GM21367 (cell line): ENCODE results near the gene PRR5L.
A peak's percentile ranks its signal among the peaks of the same experiment; 100 is the strongest.

Experiments
- ATAC-seq: cut with Tn5 transposase; IDR thresholded peaks from one replicate; pipeline ENCODE4 v1.9.1; 2021; ENCODE audit not compliant: unreplicated experiment

The PRR5L gene

GRCh38 chr11:36427079-36427478 lies 131.0 kb downstream of the PRR5L start:
- no peak for ATAC-seq

DNA sequence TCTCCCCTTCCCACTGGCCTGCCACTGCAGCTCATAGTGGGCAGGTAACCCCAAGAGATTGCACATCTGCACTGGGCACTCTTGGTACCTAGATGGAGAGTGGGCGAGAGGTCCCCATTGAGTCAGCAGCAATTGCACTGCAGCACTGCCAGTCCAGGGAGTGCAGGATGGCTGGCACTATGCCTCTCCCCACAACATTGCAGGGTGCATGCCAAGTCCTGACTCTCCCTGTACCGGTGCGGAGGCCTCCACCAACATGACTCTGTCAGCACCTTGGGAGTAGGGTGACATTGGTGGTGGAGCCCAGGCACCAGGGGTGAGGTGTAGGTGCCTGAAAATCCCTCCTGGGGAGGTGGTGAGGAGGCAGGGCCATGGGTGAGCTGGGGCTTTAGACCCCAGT lies 131.8 kb downstream of the PRR5L start:
- no peak for ATAC-seq

- no peak for ATAC-seq
These were observed 135.5 kb downstream of the PRR5L start for GRCh38 chr11:36431429-36432092.

GRCh38 chr11:36432093-36432469 lies 136.0 kb downstream of the PRR5L start:
- ATAC-seq: no peak

- ATAC-seq: no peak
These were observed 136.7 kb downstream of the PRR5L start for GRCh38 chr11:36432738-36433137.

GRCh38 chr11:36436064-36436463 lies 140.0 kb downstream of the PRR5L start:
- ATAC-seq: no peak

GRCh38 chr11:36436589-36436988 lies 140.5 kb downstream of the PRR5L start:
- no peak for ATAC-seq

- ATAC-seq: no peak
These were observed 141.3 kb downstream of the PRR5L start for GRCh38 chr11:36437413-36437812.

DNA sequence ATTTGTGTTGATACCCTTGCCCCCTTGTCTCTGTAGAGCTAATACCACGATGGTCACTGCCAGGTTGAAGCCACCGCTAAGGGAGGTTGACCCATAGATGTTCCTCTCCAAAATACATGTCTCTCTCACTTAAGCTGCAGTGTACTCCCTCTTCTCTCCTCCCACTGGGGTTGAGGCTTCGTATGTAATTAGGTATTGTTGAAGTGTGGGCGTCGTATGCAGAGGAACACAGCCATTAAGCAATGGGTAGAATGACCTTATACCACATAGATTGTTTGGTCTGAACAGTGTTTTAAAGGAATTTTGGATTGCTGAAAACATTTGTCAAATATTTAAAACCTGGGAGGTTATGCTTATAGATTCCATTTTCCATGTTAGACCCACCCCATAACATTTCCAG lies 142.0 kb downstream of the PRR5L start:
- ATAC-seq: no peak

GRCh38 chr11:36441610-36442208 lies 145.6 kb downstream of the PRR5L start:
- ATAC-seq: peak; percentile 94

DNA sequence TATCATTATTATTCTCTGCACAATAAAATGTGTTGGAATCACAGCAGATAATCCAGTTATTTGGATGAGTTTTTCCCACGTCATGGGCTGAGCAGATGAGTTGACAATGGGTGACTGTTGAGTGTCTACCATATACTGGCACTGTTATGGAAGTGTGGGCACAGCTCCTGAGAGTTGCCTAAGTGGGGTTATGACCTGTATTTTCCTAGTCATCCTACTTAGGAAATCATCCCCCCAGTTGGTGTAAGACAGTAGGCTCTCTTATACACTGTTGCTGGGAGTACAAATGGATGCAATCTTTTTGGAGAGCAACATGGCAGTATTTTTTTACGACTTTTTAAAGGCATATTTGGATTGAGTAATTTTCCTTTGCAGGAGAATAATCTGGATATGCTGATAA lies 147.6 kb downstream of the PRR5L start:
- no peak for ATAC-seq

- ATAC-seq: no peak
These were observed 150.0 kb downstream of the PRR5L start for GRCh38 chr11:36446135-36446534.

DNA sequence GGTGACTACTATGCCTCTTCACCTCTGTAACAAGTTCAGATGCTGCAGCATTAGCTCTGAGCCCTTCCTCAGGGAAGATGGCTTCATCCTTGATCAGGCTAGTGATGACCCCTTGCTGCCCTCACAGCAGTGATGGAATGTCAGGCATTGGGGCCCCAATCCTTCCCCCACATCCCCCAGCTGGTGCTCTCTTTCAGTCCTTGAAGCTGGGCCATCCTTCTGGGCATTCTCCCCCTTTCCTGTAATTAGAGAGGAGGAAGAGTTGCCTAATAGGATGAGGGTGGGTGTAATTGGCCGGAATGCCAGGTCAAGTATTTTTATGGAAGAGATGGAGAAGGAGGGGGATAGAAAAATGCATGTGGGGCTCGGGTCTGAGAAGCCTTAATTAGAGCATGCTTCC lies 151.4 kb downstream of the PRR5L start:
- no peak for ATAC-seq

GRCh38 chr11:36447947-36448346 lies 151.9 kb downstream of the PRR5L start:
- ATAC-seq: no peak

- ATAC-seq: no peak
These were observed 153.5 kb downstream of the PRR5L start for GRCh38 chr11:36449561-36450096.

DNA sequence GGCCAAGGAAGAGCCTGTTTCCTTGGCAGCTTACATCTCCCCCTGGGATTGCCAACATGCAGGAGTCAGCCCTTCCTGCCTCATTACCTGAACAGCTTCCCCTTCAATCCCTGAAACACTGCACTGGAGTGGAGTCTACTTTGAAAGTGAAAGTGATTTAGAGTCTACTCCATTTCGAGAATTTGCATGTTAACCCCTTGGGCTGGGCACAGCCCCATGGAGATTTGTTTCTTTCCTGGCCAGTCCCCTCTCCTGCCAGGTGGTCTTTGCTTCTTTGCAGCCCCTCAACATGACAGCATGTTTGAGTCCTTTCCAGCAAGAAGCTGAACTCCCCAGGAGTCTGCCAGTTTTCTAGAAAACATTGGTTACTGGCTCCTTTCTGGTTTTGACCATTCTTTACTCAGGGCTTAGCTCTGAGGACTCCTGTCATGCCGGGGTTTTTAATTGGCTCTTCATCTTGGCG lies 154.1 kb downstream of the PRR5L start:
- ATAC-seq: peak; percentile 86

GRCh38 chr11:36451045-36451444 lies 155.0 kb downstream of the PRR5L start:
- ATAC-seq: no peak

DNA sequence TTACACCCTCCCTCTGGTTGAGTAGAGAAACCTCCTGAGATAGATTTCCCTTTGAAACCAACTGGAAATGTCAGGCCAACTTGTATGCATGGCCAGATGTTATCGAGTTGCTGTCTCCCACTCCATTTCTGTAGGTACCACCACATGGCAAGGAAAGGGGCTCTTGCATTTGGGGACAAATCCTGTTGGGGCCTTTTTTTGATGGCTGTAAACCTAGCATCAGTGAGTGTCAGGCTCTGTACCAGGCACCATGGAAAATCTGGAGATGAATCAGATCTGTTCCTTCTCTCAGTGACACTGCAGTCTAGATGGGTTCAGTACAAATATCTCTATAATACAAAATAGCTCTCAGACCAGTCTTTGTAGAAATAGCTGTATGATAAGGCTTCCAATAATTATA lies 155.6 kb downstream of the PRR5L start:
- ATAC-seq: no peak

DNA sequence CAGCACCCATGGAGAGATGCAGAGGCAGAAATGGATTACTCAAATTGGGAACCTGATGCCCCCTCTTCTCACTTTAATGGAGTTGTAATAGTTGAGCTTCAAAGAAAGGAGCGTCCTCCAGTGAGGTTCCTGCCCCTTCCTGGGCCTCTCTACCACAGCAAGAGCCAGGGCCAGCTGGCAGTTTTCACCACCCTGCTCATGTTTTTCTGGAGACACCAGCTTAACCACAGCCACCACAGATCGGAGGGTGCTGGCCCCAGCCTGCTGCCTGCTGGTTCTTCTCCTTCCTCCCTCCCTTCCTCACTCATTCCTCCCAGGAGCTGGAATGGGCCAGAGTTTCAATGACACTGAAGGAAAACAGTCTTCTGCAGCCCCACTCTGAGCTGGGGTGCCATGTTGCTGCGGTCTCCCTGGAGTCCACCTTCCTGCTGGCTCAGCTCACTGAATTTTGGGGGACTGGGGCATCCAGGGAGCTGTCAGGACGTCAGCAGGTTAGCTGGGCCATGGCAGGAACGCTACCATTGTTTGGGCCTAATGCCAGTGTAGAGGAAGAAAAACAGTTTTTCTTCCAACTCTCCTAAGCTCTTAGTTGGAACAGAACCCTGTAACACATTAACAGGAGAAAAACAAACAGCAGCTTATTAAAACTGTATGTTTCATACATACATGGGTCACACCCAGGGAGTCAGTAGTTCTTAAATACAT lies 156.3 kb downstream of the PRR5L start:
- ATAC-seq: no peak

DNA sequence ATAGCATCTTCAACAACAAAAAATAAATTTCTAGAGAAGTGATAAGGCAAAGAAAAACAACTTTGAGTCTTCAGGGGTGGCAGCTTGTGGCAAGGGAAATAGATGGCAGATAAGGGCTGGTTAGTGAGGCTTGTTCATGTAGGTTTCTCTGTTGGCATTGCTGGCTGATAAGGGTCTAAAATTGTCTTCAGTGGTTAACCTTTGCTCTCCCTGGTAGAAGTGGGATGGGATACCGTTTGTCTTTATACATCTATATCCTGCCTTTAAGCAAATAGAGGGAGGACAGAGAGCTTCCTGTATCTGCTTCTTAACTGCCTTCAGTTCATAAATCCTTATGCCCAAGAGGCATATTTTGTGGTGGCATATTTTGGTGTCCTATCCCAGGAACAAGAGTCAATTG lies 156.9 kb downstream of the PRR5L start:
- ATAC-seq: no peak

- ATAC-seq: no peak
These were observed 157.6 kb downstream of the PRR5L start for GRCh38 chr11:36453678-36454077.

- ATAC-seq: no peak
These were observed 158.5 kb downstream of the PRR5L start for GRCh38 chr11:36454551-36454940.
